ENCODE results near the gene TNFRSF6B. TPM values are rescaled to one million over a fixed set of nuclear protein-coding genes. Genes with fewer than 3 reads are reported as not detected.
A peak's percentile ranks its signal among the peaks of the same experiment; 100 is the strongest.

The TNFRSF6B gene
- total RNA-seq, 1 donor from 2014 or later: not detected

GRCh38 chr20:63694584-63695423, 1.6 kb upstream of the TNFRSF6B start:
- H3K36me3 Mint-ChIP-seq (ENCODE audit: low read depth, unreplicated experiment): peaks cover 4% of the 10 kb centered on the region
- H3K27ac Mint-ChIP-seq (ENCODE audit: unreplicated experiment): no peak overlapping the region
- TF ChIP-seq CTCF (IDR thresholded peaks at IDR 0.05; ENCODE audit: unreplicated experiment): no peak
- no peak for DNase-seq (ENCODE audit: low spot score)
- H3K4me3 Mint-ChIP-seq (ENCODE audit: unreplicated experiment): no peak overlapping the region
- peaks cover 9% of the 10 kb centered on the region for H3K27me3 Mint-ChIP-seq (ENCODE audit: unreplicated experiment)
- no peaks in the 10 kb centered on the region for H3K9me3 Mint-ChIP-seq (ENCODE audit: unreplicated experiment)
- H3K4me1 Mint-ChIP-seq (ENCODE audit: unreplicated experiment): peaks cover 4% of the 10 kb centered on the region

- no peaks in the 10 kb centered on the region for H3K9me3 Mint-ChIP-seq (ENCODE audit: unreplicated experiment)
- H3K36me3 Mint-ChIP-seq (ENCODE audit: low read depth, unreplicated experiment): peaks cover 4% of the 10 kb centered on the region
- no peak overlapping the region for H3K27ac Mint-ChIP-seq (ENCODE audit: unreplicated experiment)
- peaks cover 12% of the 10 kb centered on the region for H3K27me3 Mint-ChIP-seq (ENCODE audit: unreplicated experiment)
- no peak for TF ChIP-seq CTCF (IDR thresholded peaks at IDR 0.05; ENCODE audit: unreplicated experiment)
- DNase-seq (ENCODE audit: low spot score): no peak
- H3K4me3 Mint-ChIP-seq (ENCODE audit: unreplicated experiment): no peak overlapping the region
- peaks cover 4% of the 10 kb centered on the region for H3K4me1 Mint-ChIP-seq (ENCODE audit: unreplicated experiment)
Measured at GRCh38 chr20:63695424-63696305, 787 bp upstream of the TNFRSF6B start.

GRCh38 chr20:63696306-63696627, 185 bp upstream of the TNFRSF6B start:
- no peak for DNase-seq (ENCODE audit: low spot score)

GRCh38 chr20:63697357-63697867, 960 bp downstream of the TNFRSF6B start:
- Mint-ChIP-seq H3K4me1 (ENCODE audit: unreplicated experiment) (peaks cover 4% of the 10 kb centered on the region), H3K4me3 (ENCODE audit: unreplicated experiment) (no peak overlapping the region), H3K27me3 (ENCODE audit: unreplicated experiment) (peaks cover 12% of the 10 kb centered on the region), H3K9me3 (ENCODE audit: unreplicated experiment) (no peaks in the 10 kb centered on the region), H3K27ac (ENCODE audit: unreplicated experiment) (no peak overlapping the region), H3K36me3 (ENCODE audit: low read depth, unreplicated experiment) (peaks cover 4% of the 10 kb centered on the region)
- DNase-seq (ENCODE audit: low spot score): peak; percentile 4
- TF ChIP-seq CTCF (IDR thresholded peaks at IDR 0.05; ENCODE audit: unreplicated experiment): no peak

More at GRCh38 chr20:63696306-63696627, 185 bp upstream of the TNFRSF6B start:
- peaks cover 12% of the 10 kb centered on the region for H3K27me3 Mint-ChIP-seq (ENCODE audit: unreplicated experiment)
- no peak for TF ChIP-seq CTCF (IDR thresholded peaks at IDR 0.05; ENCODE audit: unreplicated experiment)
- peaks cover 4% of the 10 kb centered on the region for H3K36me3 Mint-ChIP-seq (ENCODE audit: low read depth, unreplicated experiment)
- peaks cover 4% of the 10 kb centered on the region for H3K4me1 Mint-ChIP-seq (ENCODE audit: unreplicated experiment)
- no peak overlapping the region for H3K27ac Mint-ChIP-seq (ENCODE audit: unreplicated experiment)
- no peaks in the 10 kb centered on the region for H3K9me3 Mint-ChIP-seq (ENCODE audit: unreplicated experiment)
- no peak overlapping the region for H3K4me3 Mint-ChIP-seq (ENCODE audit: unreplicated experiment)

Measured in endothelial cell (in vitro differentiated cells).